OCI-LY7 (cell line): ENCODE results near the gene MSH3. TPM values are rescaled to one million over a fixed set of nuclear protein-coding genes. Genes with fewer than 3 reads are reported as not detected.
A peak's percentile ranks its signal among the peaks of the same experiment; 100 is the strongest.
"Not testable (repeated sequence)": the region's sequence is repeated elsewhere in the genome, so short reads cannot be mapped to it uniquely, and the experiment has no call there.

Experiments
- BruUV-seq: library from RNA; stranded (reverse); fragments of 400-500 nt; replicated peaks from 2 replicates; lab custom pipeline; 2021; lab: Mats Ljungman, UMichigan
- CTCF ChIA-PET: fragments of 300-600 bp; sonication (Branson Sonifier 250); formaldehyde crosslinking; loops from one replicate; lab custom pipeline; 2022; ENCODE audit warnings: antibody characterized with exemption; ENCODE audit not compliant: unreplicated experiment; lab: Charles Lee
- POLR2A ChIA-PET: fragments of 300-600 bp; sonication (Branson Sonifier 250); formaldehyde crosslinking; loops from one replicate; lab custom pipeline; 2022; ENCODE audit warnings: antibody characterized with exemption; lab: Charles Lee
- DNase-seq: peaks from one replicate; pipeline ENCODE4 v3.0.0-alpha.2; 2015; ENCODE audit warnings: low spot score
- H2AFZ ChIP-seq: fragments of 200-600 bp; sonication (generic), shearing (Covaris generic); 2 replicates; pipeline ENCODE4 v1.6.1; 2014; ENCODE audit warnings: mild to moderate bottlenecking, antibody characterized with exemption, low read length, moderate library complexity
- H3K27ac ChIP-seq: fragments of 200-600 bp; sonication (generic); 2 replicates; pipeline ENCODE4 v1.5.1; 2014; ENCODE audit warnings: mixed run types, low read depth, mild to moderate bottlenecking, moderate library complexity, low read length, inconsistent platforms; ENCODE audit not compliant: poor library complexity, severe bottlenecking
- H3K36me3 ChIP-seq: fragments of 200-600 bp; sonication (generic); 2 replicates; pipeline ENCODE4 v1.6.1; 2014; ENCODE audit warnings: mild to moderate bottlenecking, antibody characterized with exemption, low read length, moderate library complexity, mixed read lengths; ENCODE audit not compliant: insufficient read depth
- H3K4me1 ChIP-seq: fragments of 200-600 bp; sonication (generic); 2 replicates; pipeline ENCODE4 v1.5.1; 2014; ENCODE audit warnings: mild to moderate bottlenecking, low read length; ENCODE audit not compliant: insufficient read depth, poor library complexity, severe bottlenecking
- H3K4me2 ChIP-seq: fragments of 200-600 bp; sonication (generic); 2 replicates; pipeline ENCODE4 v1.6.1; 2014; ENCODE audit warnings: mild to moderate bottlenecking, low read length
- H3K4me3 ChIP-seq: fragments of 200-600 bp; sonication (generic); 2 replicates; pipeline ENCODE4 v1.5.1; 2014; ENCODE audit warnings: mild to moderate bottlenecking, low read depth, low read length; ENCODE audit not compliant: poor library complexity, severe bottlenecking
- H3K79me2 ChIP-seq: fragments of 200-600 bp; sonication (generic); 2 replicates; pipeline ENCODE4 v1.6.1; 2016; ENCODE audit warnings: low read depth, mild to moderate bottlenecking, low read length, moderate library complexity, mixed read lengths; ENCODE audit not compliant: insufficient read depth
- H3K9me2 ChIP-seq: fragments of 200-600 bp; sonication (generic); 2 replicates; pipeline ENCODE4 v1.6.1; 2016; ENCODE audit warnings: mild to moderate bottlenecking, low read length, mixed read lengths; ENCODE audit not compliant: insufficient read depth
- H3K9me3 ChIP-seq: fragments of 200-600 bp; sonication (generic); 2 replicates; pipeline ENCODE4 v1.6.1; 2014; ENCODE audit warnings: mild to moderate bottlenecking, mixed run types, low read length, mixed read lengths
- H4K20me1 ChIP-seq: fragments of 200-600 bp; sonication (generic); 2 replicates; pipeline ENCODE4 v1.6.1; 2014; ENCODE audit warnings: mild to moderate bottlenecking, antibody characterized with exemption, low read length, moderate library complexity, mixed read lengths; ENCODE audit not compliant: insufficient read depth
- EZH2phosphoT487 ChIP-seq: fragments of 200-600 bp; sonication (generic); IDR thresholded peaks from 2 replicates; pipeline ENCODE4 v1.6.1; 2018; ENCODE audit warnings: low read depth, borderline replicate concordance, mild to moderate bottlenecking, mixed run types, antibody characterized with exemption, low read length, moderate library complexity, mixed read lengths
- intact Hi-C: fragments of 100-400 bp; cut with micrococcal nuclease; formaldehyde crosslinking; loops from one replicate; pipeline ENCODE4 v1.10.0; 2022; ENCODE audit not compliant: unreplicated experiment
- total RNA-seq, 2 experiments: library from RNA; depleted of rRNA in 1 of 2; stranded (reverse); fragments of >200 nt in 1 of 2; shearing (Covaris generic) in 1 of 2; gene quantifications; 2 replicates each; pipeline ENCODE4 v1.2.3, GENCODE V29; 2014 to 2022
- TF ChIP-seq, protein P1 (sequence below): fragments of 200-600 bp; sonication (generic); conservative IDR thresholded peaks from 2 replicates; pipeline ENCODE4 v1.5.1; 2014; ENCODE audit warnings: mild to moderate bottlenecking, antibody characterized with exemption, low read length, moderate library complexity, mixed read lengths

MSH3 gene
- total RNA-seq, 2 experiments from 2014 or later = 15.4 to 28.3 TPM

DNA sequence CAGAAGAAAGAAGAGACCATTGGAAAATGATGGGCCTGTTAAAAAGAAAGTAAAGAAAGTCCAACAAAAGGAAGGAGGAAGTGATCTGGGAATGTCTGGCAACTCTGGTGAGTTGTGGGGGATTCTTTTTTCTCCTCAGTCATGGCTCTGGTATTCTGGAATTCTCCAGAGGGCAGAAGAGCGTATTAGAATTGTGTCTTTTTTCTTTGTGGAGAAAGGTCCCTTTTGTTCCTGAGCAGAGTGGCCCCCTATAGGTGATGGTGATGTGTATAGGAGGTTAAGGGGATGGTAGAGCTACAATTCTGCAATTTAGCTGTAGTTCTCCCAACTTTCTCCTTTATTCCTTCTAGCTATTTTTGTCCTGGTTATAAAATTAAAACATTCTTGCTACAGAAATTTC lies 2.0 kb downstream of the MSH3 start:
- peaks cover 52% of the 10 kb centered on the region for H3K36me3 ChIP-seq
- intact Hi-C loops = loop anchor here (10.0 kb wide), 2 partner anchors 252 to 472 kb away; partner anchors contain the start of gene ZFYVE16
- H3K4me2 ChIP-seq = peak overlapping the region; percentile 96
- H3K27ac ChIP-seq = peak overlapping the region; percentile 83
- H4K20me1 ChIP-seq = peaks cover 10% of the 10 kb centered on the region; the same call in 1 of the 2 replicates
- no peak overlapping the region; the same call in 1 of the 2 replicates for H2AFZ ChIP-seq
- peaks cover 27% of the 10 kb centered on the region for H3K79me2 ChIP-seq
- BruUV-seq = no TSS peak
- TF ChIP-seq, protein P1, sequence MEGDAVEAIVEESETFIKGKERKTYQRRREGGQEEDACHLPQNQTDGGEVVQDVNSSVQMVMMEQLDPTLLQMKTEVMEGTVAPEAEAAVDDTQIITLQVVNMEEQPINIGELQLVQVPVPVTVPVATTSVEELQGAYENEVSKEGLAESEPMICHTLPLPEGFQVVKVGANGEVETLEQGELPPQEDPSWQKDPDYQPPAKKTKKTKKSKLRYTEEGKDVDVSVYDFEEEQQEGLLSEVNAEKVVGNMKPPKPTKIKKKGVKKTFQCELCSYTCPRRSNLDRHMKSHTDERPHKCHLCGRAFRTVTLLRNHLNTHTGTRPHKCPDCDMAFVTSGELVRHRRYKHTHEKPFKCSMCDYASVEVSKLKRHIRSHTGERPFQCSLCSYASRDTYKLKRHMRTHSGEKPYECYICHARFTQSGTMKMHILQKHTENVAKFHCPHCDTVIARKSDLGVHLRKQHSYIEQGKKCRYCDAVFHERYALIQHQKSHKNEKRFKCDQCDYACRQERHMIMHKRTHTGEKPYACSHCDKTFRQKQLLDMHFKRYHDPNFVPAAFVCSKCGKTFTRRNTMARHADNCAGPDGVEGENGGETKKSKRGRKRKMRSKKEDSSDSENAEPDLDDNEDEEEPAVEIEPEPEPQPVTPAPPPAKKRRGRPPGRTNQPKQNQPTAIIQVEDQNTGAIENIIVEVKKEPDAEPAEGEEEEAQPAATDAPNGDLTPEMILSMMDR = peak; percentile 79
- TF ChIP-seq EZH2phosphoT487 = no peak
- no peak overlapping the region for H3K4me3 ChIP-seq
- ChIA-PET CTCF (no interaction called here), POLR2A (interaction anchor here (0.8 to 1.4 kb wide), 5 partner anchors 8 to 17 kb away, joined by 4 to 9 read pairs (median 4); no protein-coding TSS in a partner anchor)
- H3K9me3 ChIP-seq = peaks cover 13% of the 10 kb centered on the region; the same call in 1 of the 2 replicates
- H3K4me1 ChIP-seq = peaks cover 11% of the 10 kb centered on the region
- H3K9me2 ChIP-seq = no peaks in the 10 kb centered on the region
- peak; percentile 36 for DNase-seq

DNA sequence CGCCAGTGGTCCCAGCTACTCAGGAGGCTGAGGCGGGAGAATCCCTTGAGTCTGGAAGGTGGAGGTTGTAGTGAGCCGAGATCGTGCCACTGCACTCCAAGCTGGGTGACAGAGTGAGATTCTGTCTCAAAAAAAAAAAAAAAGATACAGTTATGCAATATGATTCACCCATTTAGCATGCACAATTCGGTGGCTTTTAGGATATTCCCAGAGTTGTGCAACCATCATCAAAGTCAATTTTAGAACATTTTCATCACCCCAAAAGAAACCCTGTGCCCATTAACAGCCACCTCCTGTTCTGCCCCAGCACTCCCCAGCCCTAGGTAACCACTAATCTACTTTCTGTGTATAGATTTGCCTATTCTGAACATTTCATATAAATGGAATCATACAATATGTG lies 4.7 kb downstream of the MSH3 start:
- Histone ChIP-seq H2AFZ (no peak overlapping the region), H3K27ac (no peak overlapping the region), H3K9me3 (peaks cover 16% of the 10 kb centered on the region; the same call in 1 of the 2 replicates), H3K4me1 (peaks cover 11% of the 10 kb centered on the region), H3K4me3 (no peak overlapping the region), H3K4me2 (no peak overlapping the region), H4K20me1 (no peaks in the 10 kb centered on the region), H3K36me3 (peaks cover 79% of the 10 kb centered on the region), H3K9me2 (no peaks in the 10 kb centered on the region), H3K79me2 (peaks cover 37% of the 10 kb centered on the region)
- DNase-seq = no peak
- CTCF ChIA-PET = no interaction called here
- no peak for TF ChIP-seq EZH2phosphoT487
- TF ChIP-seq, protein P1 = no peak
- intact Hi-C loops = loop anchor here (10.0 kb wide), 2 partner anchors 254 to 474 kb away; partner anchors contain the start of gene ZFYVE16
- POLR2A ChIA-PET = interaction anchor here (0.6 kb wide), 1 partner anchor 10 kb away, joined by 3 read pairs; no protein-coding TSS in a partner anchor
- BruUV-seq = no TSS peak

GRCh38 chr5:80660661-80661060 lies 6.2 kb downstream of the MSH3 start:
- H3K4me3 ChIP-seq, DNase-seq, H4K20me1 ChIP-seq, H3K9me2 ChIP-seq, H3K27ac ChIP-seq, BruUV-seq, CTCF ChIA-PET, H2AFZ ChIP-seq, intact Hi-C loops, H3K4me2 ChIP-seq: not testable (repeated sequence)
- Histone ChIP-seq H3K9me3 (peaks cover 16% of the 10 kb centered on the region; the same call in 1 of the 2 replicates), H3K36me3 (peaks cover 94% of the 10 kb centered on the region), H3K4me1 (peaks cover 11% of the 10 kb centered on the region), H3K79me2 (peaks cover 31% of the 10 kb centered on the region)
- POLR2A ChIA-PET = interaction anchor here (0.5 to 0.7 kb wide), 2 partner anchors 18 to 306 kb away, joined by 4 to 5 read pairs; no protein-coding TSS in a partner anchor
